Mammary microvascular endothelial cell (primary cell): Measurements from ENCODE around the gene OR2AP1. TPM values are rescaled to one million over a fixed set of nuclear protein-coding genes. Genes with fewer than 3 reads are reported as not detected.

ENCODE experiments used
- total RNA-seq: library from RNA; depleted of rRNA; stranded (reverse); fragments of >200 nt; gene quantifications from 2 replicates; pipeline ENCODE4 v1.2.3, GENCODE V29; 2015

OR2AP1 gene
- total RNA-seq = not detected in 2 replicates

GRCh38 chr12:55572168-55572567 is at the start of gene OR2AP1:
TSS of gene OR2AP1 (plus strand) at chr12:55572468. CDS start at chr12:55574415, 1,947 bp downstream.

GRCh38 chr12:55549302-55549701 is 23.0 kb upstream of the OR2AP1 start, which contains the start of gene OR6C4:
TSS of gene OR6C4 (plus strand) at chr12:55549602. CDS start at chr12:55551227, 1,625 bp downstream.

Other genes with a start within 250 kb of the OR2AP1 start
- not detected in 2 replicates for gene OR6C3, start 241.7 kb upstream of the OR2AP1 start, total RNA-seq
- gene OR6C75, start 209.5 kb upstream of the OR2AP1 start, total RNA-seq = not detected in 2 replicates
- not detected in 2 replicates for gene OR6C65, start 171.9 kb upstream of the OR2AP1 start, total RNA-seq
- gene OR6C76, start 146.2 kb upstream of the OR2AP1 start, total RNA-seq = not detected in 2 replicates
- gene OR6C2, start 128.4 kb upstream of the OR2AP1 start, total RNA-seq = not detected in 2 replicates
- gene OR6C70, start 102.3 kb upstream of the OR2AP1 start, total RNA-seq = not detected in 2 replicates
- not detected in 2 replicates for gene OR6C68, start 80.1 kb upstream of the OR2AP1 start, total RNA-seq
- not detected in 2 replicates for gene OR6C4, start 22.9 kb upstream of the OR2AP1 start, total RNA-seq
- gene OR10P1, start 64.4 kb downstream of the OR2AP1 start, total RNA-seq = not detected in 2 replicates
- gene ITGA7, start 135.4 kb downstream of the OR2AP1 start, total RNA-seq = 0.07 and 0.30 TPM in 2 replicates
- gene BLOC1S1, start 143.6 kb downstream of the OR2AP1 start, total RNA-seq = 155 and 161 TPM in 2 replicates
- 0.67 and 3.0 TPM in 2 replicates for gene RDH5, start 147.9 kb downstream of the OR2AP1 start, total RNA-seq
- gene CD63, start 156.5 kb downstream of the OR2AP1 start, total RNA-seq = 720 and 809 TPM in 2 replicates
- 2.5 and 3.3 TPM in 2 replicates for gene GDF11, start 170.7 kb downstream of the OR2AP1 start, total RNA-seq
- 132 and 161 TPM in 2 replicates for gene SARNP, start 245.3 kb downstream of the OR2AP1 start, total RNA-seq
- 37.3 and 40.5 TPM in 2 replicates for gene ORMDL2, start 245.6 kb downstream of the OR2AP1 start, total RNA-seq